Thymus (tissue), 11 donors: ENCODE data around the gene C2orf76. TPM values are rescaled to one million over a fixed set of nuclear protein-coding genes. Genes with fewer than 3 reads are reported as not detected.
"Not testable (repeated sequence)": the region's sequence is repeated elsewhere in the genome, so short reads cannot be mapped to it uniquely, and the experiment has no call there.

Source experiments
- DNase-seq, 9 donors: peaks; one replicate each; pipeline ENCODE4 v3.0.0-alpha.2; 2013; ENCODE audit warnings: low spot score in 9 of 9, low read depth in 6 of 9, missing footprints in 1 of 9
- H3K27ac ChIP-seq, 2 donors: one replicate each; pipeline ENCODE4 v1.5.1; 2013; ENCODE audit warnings: control low read depth in 1 of 2, low read depth in 1 of 2, low read length in 1 of 2, mild to moderate bottlenecking in 1 of 2, moderate library complexity in 1 of 2
- H3K27me3 ChIP-seq, 2 donors: one replicate each; pipeline ENCODE4 v1.5.1; 2013; ENCODE audit warnings: low read length in 1 of 2; ENCODE audit not compliant: control insufficient read depth in 2 of 2, insufficient read depth in 1 of 2
- H3K36me3 ChIP-seq, 2 donors: one replicate each; pipeline ENCODE4 v1.5.1; 2013; ENCODE audit warnings: low read length in 1 of 2, mild to moderate bottlenecking in 1 of 2, moderate library complexity in 1 of 2; ENCODE audit not compliant: control insufficient read depth in 2 of 2, insufficient read depth in 2 of 2
- H3K4me1 ChIP-seq, 2 donors: one replicate each; pipeline ENCODE4 v1.5.1; 2013; ENCODE audit warnings: low read length in 2 of 2; ENCODE audit not compliant: control insufficient read depth in 2 of 2, insufficient read depth in 2 of 2
- H3K4me3 ChIP-seq, 2 donors: one replicate each; pipeline ENCODE4 v1.5.1; 2013; ENCODE audit warnings: low read length in 2 of 2, control low read depth in 1 of 2, mild to moderate bottlenecking in 1 of 2
- H3K9me3 ChIP-seq, 2 donors: one replicate each; pipeline ENCODE4 v1.5.1; 2013; ENCODE audit warnings: low read length in 1 of 2, mild to moderate bottlenecking in 1 of 2; ENCODE audit not compliant: control insufficient read depth in 2 of 2, insufficient read depth in 1 of 2
- WGBS: extraction: QIAGEN DNeasy Blood & Tissue Kit; methylation state at CpG from one replicate; pipeline ENCODE4 v1.1.7; 2013; 5-methylcytosine and 5-hydroxymethylcytosine counted together
- polyA plus RNA-seq: library from polyadenylated mRNA; stranded (reverse); fragments of 200-250 nt; gene quantifications from one replicate; pipeline ENCODE4 v1.2.3, GENCODE V29; 2013
- total RNA-seq: library from RNA; stranded (reverse); fragments of 120-200 nt; gene quantifications from one replicate; pipeline ENCODE4 v1.2.4, GENCODE V29; 2013
- donor health status: healthy.

C2orf76 gene
- total and polyA plus RNA-seq, 2 donors: 14.7 to 25.6 TPM

DNA sequence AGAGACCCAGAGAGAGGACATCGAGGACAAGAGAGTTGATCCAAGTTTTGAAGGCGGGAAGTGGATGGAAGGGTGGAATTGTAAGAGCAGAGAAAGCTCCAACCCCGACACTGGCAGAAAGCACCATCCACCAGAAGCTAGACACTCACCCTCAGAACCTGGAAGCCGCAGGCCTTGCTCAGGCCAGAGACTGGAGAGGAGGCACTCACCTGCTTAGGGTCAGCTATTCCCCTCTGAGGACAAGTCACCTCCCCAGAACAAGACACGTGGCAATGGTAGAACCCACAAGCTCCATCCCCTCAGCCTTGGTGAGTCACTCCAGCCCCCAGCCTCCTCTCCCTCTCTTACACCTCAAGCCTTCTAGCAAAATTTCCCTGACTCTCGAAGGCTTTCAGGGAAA, 78.1 kb downstream of the C2orf76 start:
- Histone ChIP-seq H3K4me3 (no peak overlapping the region), H3K27ac (no peak overlapping the region)

DNA sequence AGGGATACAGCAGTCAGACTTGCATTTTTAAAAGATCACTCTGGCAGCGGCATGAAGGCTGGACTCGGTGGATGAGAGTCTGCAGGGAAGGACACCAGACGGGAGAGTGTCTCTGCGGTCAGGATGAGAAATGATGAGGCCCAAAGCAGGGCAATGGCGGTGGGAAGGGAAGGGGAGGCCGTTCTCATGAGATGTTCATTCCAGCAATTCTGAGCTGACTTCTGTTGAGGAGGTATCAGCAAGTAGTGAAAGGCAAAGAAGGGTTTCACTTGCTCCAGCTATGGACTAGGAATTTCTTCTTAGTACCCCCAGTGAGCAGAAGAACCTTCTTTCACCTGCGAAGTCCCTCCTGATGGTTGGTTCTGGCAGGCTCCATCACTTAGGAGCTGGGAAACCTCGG, 80.0 kb downstream of the C2orf76 start:
- 82% methylated on average over 8 of the region's 8 CpGs for WGBS
- Histone ChIP-seq H3K27ac (no peak overlapping the region), H3K36me3 (no peaks in the 10 kb centered on the region), H3K9me3 (no peaks in the 10 kb centered on the region), H3K4me1 (no peaks in the 10 kb centered on the region), H3K4me3 (no peak overlapping the region), H3K27me3 (no peaks in the 10 kb centered on the region)
- DNase-seq: no peak

More for the DNA sequence above, 78.1 kb downstream of the C2orf76 start:
- WGBS: 96% methylated on average over 6 of the region's 6 CpGs
- no peak for DNase-seq
- H3K4me1 ChIP-seq: no peaks in the 10 kb centered on the region
- H3K9me3 ChIP-seq: no peaks in the 10 kb centered on the region
- H3K36me3 ChIP-seq: no peaks in the 10 kb centered on the region
- no peaks in the 10 kb centered on the region for H3K27me3 ChIP-seq

DNA sequence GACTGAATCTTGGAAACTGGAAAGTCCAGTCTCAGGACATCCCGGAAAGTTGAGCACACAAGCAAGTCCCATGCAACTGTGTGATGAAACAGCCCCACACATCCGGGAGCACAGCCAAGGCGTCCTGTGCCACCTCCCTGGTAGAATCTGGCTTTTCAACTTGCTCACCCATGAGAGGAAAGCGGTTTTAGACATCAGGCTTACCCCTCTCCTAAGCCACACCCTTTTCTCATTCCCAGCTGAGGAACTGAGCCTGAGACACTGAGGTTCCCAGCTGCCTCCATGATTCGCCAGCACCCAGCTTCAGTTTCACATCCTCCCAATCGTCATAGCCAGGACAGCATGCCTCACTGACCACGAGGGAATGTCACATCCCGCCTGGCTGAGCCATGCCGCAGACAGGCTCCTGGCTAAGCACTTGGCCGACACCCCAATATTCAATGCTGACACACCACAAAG, 82.7 kb downstream of the C2orf76 start:
- no peak for DNase-seq

DNA sequence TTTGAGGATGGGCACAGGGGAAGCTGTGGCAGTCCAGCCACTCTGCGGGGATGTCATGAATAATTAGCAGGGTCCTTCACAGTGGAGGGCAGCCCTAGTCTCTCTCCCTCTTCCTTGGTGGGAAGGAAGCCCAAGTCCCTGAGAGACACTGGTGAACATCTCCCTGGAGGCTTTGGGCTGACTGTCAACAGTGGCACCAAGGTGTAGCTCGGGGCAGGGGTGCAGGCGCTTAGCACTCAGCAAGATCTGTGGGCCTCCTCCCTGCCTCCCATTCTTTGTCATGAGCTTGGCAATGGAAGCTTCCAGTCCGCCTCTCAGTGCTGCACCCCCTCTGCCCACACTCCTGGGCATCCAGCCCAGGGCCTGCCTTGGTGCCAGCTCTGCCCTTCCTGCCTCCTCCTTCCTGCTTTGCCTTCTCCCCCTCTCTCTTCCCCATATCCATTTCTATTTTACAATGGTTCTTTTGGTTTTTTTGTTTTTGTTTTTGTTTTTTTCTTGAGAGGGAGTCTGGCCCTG, 83.6 kb downstream of the C2orf76 start:
- no peak for DNase-seq
- Histone ChIP-seq H3K4me3 (no peak overlapping the region), H3K9me3 (no peaks in the 10 kb centered on the region), H3K4me1 (no peaks in the 10 kb centered on the region), H3K27ac (no peak overlapping the region), H3K27me3 (no peaks in the 10 kb centered on the region), H3K36me3 (no peaks in the 10 kb centered on the region)
- 98% methylated on average over 4 of the region's 4 CpGs for WGBS

More for the DNA sequence above, 82.7 kb downstream of the C2orf76 start:
- H3K27ac ChIP-seq: no peak overlapping the region
- no peaks in the 10 kb centered on the region for H3K9me3 ChIP-seq
- no peaks in the 10 kb centered on the region for H3K27me3 ChIP-seq
- H3K36me3 ChIP-seq: no peaks in the 10 kb centered on the region
- WGBS: 89% methylated on average over 10 of the region's 10 CpGs
- H3K4me1 ChIP-seq: no peaks in the 10 kb centered on the region
- no peak overlapping the region for H3K4me3 ChIP-seq

DNA sequence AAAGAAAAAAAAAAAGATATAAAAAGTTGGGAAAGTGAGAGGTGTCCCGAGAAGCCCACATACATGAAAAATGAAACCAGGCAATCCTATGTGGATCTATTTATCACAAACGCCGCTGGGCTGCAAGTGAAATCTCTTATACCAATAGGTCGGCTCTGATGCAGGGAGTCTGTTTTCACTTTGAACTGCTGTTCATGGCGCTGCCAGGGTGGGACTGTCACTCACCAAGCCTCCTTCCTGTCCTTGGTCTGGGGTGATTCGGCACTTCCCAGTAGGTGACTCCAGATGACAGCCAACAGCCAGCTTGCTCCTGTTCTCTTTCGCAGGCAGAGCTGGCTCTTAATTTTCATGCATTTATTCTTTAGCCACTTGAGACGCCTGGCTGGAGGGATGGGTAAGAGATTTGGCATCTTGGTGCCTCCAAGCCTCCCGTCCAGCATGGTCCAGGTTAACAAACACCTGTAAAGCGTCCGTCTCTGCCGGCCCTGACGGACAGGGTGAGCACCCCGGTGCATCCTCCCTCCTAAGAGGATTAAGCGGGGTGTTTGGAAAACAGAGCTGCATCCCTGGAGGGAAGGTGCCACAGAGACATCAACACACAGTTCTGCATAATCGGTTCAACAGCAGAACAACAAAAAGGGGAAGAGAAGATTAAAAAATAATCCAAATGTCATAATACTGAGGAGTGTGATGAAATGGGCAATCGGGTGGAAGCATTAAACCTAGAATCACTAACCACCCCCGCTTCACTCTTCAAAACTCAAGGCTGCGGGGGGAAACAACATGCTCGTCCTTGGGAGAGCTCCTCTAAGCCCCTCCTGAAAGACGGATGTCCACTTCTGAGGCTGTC, 84.3 kb downstream of the C2orf76 start:
- H3K4me1 ChIP-seq: no peaks in the 10 kb centered on the region
- no peaks in the 10 kb centered on the region for H3K27me3 ChIP-seq
- H3K9me3 ChIP-seq: no peaks in the 10 kb centered on the region
- no peak for DNase-seq
- H3K4me3 ChIP-seq: no peak overlapping the region
- WGBS: 84% methylated on average over 21 of the region's 21 CpGs
- no peak overlapping the region for H3K27ac ChIP-seq
- no peaks in the 10 kb centered on the region for H3K36me3 ChIP-seq

DNA sequence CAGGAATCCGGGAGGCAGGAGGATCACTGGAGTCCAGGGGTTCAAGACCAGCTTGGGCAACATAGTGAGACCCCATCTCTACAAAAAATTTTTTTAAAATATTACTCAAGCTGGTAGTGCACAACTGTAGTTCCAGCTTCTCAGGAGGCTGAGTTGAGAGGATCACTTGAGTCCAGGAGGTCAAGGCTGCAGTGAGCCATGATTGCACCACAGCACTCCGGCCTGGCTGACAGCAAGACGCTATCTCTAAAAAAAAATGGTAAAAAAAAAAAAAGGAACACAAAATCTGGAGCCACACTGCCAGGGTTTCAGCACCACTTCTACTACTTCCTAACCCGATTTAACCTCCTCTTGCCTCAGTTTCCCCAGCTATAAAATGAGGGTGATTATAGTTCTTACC, 86.0 kb downstream of the C2orf76 start:
- no peaks in the 10 kb centered on the region for H3K9me3 ChIP-seq
- H3K4me3 ChIP-seq: no peak overlapping the region
- H3K27me3 ChIP-seq: no peaks in the 10 kb centered on the region
- no peak for DNase-seq
- no peak overlapping the region for H3K27ac ChIP-seq
- H3K4me1 ChIP-seq: no peaks in the 10 kb centered on the region
- whole genome bisulfite sequencing: 71% methylated on average over 4 of the region's 4 CpGs
- H3K36me3 ChIP-seq: no peaks in the 10 kb centered on the region

DNA sequence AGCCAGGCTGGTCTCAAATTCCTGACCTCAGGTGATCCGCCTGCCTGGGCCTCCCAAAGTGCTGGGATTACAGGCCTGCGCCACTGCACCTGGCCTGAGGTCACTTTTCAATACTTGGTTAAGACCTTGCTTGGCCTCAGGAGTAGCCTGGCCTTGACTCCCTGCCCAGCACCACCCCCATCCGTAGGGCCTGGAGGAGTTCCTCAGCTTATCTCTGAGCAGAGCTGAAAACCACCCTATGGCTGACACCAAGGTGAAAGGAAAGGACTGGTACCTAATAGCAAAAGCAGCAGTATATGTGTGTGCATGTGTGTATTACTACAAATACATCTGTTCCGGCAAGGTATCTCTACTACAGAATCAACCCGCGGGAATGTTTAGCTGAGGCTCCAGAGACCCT, 87.0 kb downstream of the C2orf76 start:
- H3K4me1 ChIP-seq: no peaks in the 10 kb centered on the region
- H3K4me3 ChIP-seq: no peak overlapping the region
- no peaks in the 10 kb centered on the region for H3K9me3 ChIP-seq
- DNase-seq: no peak
- 98% methylated on average over 6 of the region's 6 CpGs for WGBS
- H3K27ac ChIP-seq: no peak overlapping the region
- no peaks in the 10 kb centered on the region for H3K36me3 ChIP-seq
- no peaks in the 10 kb centered on the region for H3K27me3 ChIP-seq

DNA sequence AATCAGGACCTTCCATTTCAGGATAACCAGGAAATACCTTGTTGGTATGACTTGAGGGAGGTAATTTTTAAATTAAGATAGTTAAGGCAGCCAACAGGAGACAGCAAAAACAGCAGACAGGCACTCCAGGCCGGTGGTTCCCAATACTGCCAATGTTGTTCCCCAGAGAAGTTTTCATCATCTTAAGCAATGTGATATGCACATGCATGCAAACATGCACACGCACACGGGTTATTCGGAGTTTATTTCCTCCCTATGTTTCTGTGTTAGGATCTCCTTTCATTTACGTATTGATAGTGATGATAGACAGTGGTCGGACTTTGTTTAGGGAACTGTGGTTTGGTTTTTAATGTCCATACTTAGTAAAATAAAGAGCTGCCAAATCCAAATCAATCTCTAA, 87.7 kb downstream of the C2orf76 start:
- Histone ChIP-seq H3K36me3 (no peaks in the 10 kb centered on the region), H3K27me3 (no peaks in the 10 kb centered on the region), H3K27ac (no peak overlapping the region), H3K4me3 (no peak overlapping the region), H3K9me3 (no peaks in the 10 kb centered on the region), H3K4me1 (no peaks in the 10 kb centered on the region)
- 97% methylated on average over 6 of the region's 6 CpGs for WGBS
- no peak for DNase-seq

DNA sequence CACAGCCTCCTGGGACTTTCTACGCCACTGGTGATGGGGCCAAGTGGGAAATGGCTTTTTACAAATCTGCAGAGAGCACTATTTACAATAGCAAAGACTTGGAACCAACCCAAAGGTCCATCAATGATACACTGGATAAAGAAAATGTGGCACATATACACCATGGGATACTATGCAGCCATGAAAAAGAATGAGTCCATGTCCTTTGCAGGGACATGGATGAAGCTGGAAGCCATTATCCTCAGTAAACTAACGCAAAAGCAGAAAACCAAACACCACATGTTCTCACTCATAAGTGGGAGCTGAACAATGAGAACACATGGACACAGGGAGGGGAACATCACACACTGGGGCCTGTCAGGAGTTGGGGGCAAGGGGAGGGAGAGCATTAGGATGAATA, 88.2 kb downstream of the C2orf76 start:
- H3K27ac ChIP-seq, H3K36me3 ChIP-seq, H3K4me3 ChIP-seq, H3K4me1 ChIP-seq, H3K9me3 ChIP-seq, H3K27me3 ChIP-seq, DNase-seq: not testable (repeated sequence)
- WGBS: 93% methylated on average over 2 of the region's 2 CpGs
